ENCODE data around the gene SIRT5.

- no peak for TF ChIP-seq EZH2 (IDR thresholded peaks at IDR 0.05; ENCODE audit: insufficient read depth, poor library complexity, severe bottlenecking)
- TF ChIP-seq EZH2phosphoT487 (IDR thresholded peaks at IDR 0.05; ENCODE audit: insufficient read depth, low read depth) = no peak
Measured at GRCh38 chr6:13629459-13630116, 55.2 kb downstream of the SIRT5 start.

Measured in GM23248 (cell line).